Immature natural killer cell (primary cell): ENCODE data around the gene NOC4L. TPM values are rescaled to one million over a fixed set of nuclear protein-coding genes. Genes with fewer than 3 reads are reported as not detected.
A peak's percentile ranks its signal among the peaks of the same experiment; 100 is the strongest.

Experiments used
- DNase-seq, 3 donors: peaks; one replicate each; pipeline ENCODE4 v3.0.0; 2022; ENCODE audit warnings: mixed read lengths in 1 of 3
- H3K27ac Mint-ChIP-seq, 6 donors: one replicate each; pipeline ENCODE4 v1.8.0; 2020; ENCODE audit warnings: mixed read lengths in 6 of 6, mild to moderate bottlenecking in 5 of 6, inconsistent platforms in 4 of 6, moderate library complexity in 3 of 6
- H3K27me3 Mint-ChIP-seq, 3 donors: one replicate each; pipeline ENCODE4 v1.8.0; 2020 to 2021; ENCODE audit warnings: low read depth in 3 of 3, mild to moderate bottlenecking in 3 of 3, mixed read lengths in 3 of 3, moderate library complexity in 3 of 3, inconsistent platforms in 1 of 3
- H3K36me3 Mint-ChIP-seq, 3 donors: one replicate each; pipeline ENCODE4 v1.8.0; 2020; ENCODE audit warnings: mixed read lengths in 3 of 3, inconsistent platforms in 2 of 3, mild to moderate bottlenecking in 2 of 3
- H3K4me1 Mint-ChIP-seq, 2 donors: one replicate each; pipeline ENCODE4 v1.8.0; 2020; ENCODE audit warnings: inconsistent platforms in 2 of 2, mild to moderate bottlenecking in 2 of 2, mixed read lengths in 2 of 2, moderate library complexity in 1 of 2
- H3K4me3 Mint-ChIP-seq, 5 donors: one replicate each; pipeline ENCODE4 v1.8.0; 2020; ENCODE audit warnings: mild to moderate bottlenecking in 5 of 5, mixed read lengths in 5 of 5, inconsistent platforms in 3 of 5, moderate library complexity in 3 of 5
- H3K9me3 Mint-ChIP-seq, 6 donors: one replicate each; pipeline ENCODE4 v1.8.0; 2020; ENCODE audit warnings: mild to moderate bottlenecking in 6 of 6, mixed read lengths in 6 of 6, inconsistent platforms in 4 of 6, moderate library complexity in 3 of 6
- polyA plus RNA-seq, 3 donors: library from polyadenylated mRNA; unstranded; fragments of 300-500 nt; fragmentation: Illumina TruSeq; gene quantifications; one replicate each; pipeline ENCODE4 v1.2.3, GENCODE V29; 2021

Gene NOC4L
- polyA plus RNA-seq, 3 donors from 2014 or later: 16.4 to 28.5 (median 17.2) TPM

DNA sequence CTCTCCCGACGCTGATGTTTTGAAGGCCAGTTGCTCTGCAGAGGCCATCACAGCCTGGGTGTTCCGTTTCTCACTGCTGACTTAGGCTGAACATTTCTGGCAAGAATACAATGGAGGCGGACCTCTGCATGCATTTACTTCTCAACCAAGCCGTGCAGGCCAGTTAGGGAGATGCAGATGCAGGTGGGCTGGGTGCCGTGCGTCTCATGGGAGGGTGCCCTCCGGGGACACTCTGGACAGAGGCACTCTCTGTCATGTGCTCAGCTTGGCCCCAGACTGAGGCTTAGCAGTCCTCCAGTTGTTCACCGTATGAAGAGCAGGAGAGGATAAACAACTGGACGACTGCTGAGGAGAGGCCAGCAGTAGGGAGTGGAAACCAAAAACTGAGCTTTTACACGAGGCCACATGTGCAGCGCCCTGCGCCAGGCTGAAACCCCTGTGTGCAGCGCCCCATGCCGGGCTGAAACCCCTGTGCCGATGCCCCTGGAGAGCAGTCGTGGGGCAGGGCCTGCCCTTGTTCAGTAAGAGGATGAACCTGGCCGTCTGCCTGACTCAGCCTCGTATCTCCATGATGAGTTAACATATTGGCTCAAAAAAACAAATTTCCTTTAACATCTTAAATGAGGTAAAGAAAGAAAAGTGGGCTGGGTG, 32.5 kb upstream of the NOC4L start:
- H3K27me3 Mint-ChIP-seq: peaks cover 0 to 3% (median 2%) of the 10 kb centered on the region in 3 donors
- peaks cover 8 to 35% (median 16%) of the 10 kb centered on the region in 3 donors for H3K36me3 Mint-ChIP-seq
- H3K4me3 Mint-ChIP-seq: no peak overlapping the region
- peaks cover 13 to 21% of the 10 kb centered on the region in 2 donors for H3K4me1 Mint-ChIP-seq
- no peak for DNase-seq
- no peak overlapping the region for H3K27ac Mint-ChIP-seq
- H3K9me3 Mint-ChIP-seq: no peaks in the 10 kb centered on the region

DNA sequence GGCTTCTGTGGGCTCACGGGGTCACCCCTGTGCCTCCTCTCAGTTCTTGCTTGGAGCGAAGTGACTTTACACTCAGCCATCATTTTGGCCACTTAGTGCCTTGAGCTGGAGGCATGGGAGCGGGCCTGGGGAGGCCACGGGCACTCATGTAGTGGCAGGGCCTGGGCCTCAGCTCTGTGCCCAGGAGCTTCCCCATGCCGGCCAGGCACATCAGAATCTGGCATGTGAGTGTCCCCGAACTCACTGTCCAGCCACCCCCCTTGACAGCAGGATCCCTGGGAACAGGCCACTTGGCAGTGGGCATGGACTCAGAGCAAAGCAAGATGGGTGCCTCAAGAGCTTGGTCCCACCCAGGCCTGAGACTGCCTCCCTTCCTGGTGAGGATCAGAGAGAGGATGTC, 29.6 kb upstream of the NOC4L start:
- DNase-seq: no peak
- H3K4me3 Mint-ChIP-seq: peak overlapping the region in 1 of 5 donors; percentile 15
- peaks cover 0 to 3% (median 2%) of the 10 kb centered on the region in 3 donors for H3K27me3 Mint-ChIP-seq
- H3K27ac Mint-ChIP-seq: peak overlapping the region in 3 of 6 donors; percentile 17 to 79 (median 38)
- H3K4me1 Mint-ChIP-seq: peaks cover 13 to 21% of the 10 kb centered on the region in 2 donors
- H3K9me3 Mint-ChIP-seq: no peaks in the 10 kb centered on the region
- peaks cover 8 to 20% (median 9%) of the 10 kb centered on the region in 3 donors for H3K36me3 Mint-ChIP-seq

DNA sequence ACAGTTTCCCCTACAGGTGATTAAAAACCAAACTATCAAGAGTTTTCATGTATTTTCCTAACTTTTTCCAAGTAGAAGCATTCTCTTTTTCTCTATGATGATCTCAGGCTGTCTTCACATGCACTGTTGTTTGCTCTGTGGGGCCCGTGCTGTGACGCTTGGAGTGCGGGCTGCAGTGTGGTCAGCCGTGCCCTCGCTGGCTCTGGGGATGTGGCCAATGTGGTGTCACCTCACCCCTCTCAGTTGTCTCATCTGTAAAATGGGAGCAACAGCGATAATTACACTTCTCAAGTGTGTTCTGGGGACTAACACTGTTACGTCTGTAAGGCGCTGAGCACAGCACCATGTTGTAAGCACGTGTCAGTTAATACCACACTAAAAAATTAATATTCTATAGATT, 28.8 kb upstream of the NOC4L start:
- no peaks in the 10 kb centered on the region for H3K9me3 Mint-ChIP-seq

DNA sequence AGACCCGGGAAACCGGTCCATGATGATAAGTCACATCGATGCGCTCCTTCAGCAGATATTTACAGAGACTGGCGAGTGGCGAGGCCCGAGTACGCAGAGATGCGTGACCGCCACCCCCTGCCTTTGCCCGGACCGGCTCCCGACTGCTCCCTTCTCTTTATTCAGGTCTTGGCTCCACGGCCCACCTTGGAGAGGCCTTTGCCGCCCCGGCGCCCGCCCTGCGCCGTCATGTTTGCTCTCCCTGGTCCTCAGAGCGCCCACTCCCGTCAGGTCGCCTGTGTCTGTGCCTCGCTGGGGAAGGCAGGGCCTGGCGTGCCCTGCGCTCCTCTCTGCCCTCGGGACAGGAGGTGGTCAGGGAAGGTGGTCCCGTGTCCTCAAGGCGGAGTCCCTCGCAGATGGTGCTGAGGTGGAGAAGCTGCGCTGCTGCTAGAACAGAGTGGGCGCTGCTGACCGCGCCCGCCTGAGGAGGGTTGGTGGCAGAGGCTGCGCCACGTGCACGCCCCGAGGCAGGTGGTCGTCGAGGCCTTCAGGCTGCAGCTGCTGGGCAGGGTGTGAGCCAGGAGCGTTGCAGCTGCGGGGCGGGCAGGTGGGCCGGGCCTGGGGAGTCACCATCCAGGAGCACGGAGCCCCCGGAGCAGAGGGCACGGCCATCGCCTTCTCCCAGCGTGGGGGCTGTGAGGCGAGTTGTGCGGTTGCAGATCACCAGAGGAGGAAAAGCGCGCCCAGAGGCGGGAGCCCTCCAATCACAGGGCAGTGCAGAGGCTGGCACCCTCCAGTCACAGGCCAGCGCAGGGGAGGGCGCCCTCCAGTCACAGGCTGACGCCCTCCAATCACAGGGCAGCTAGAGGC, 27.3 kb upstream of the NOC4L start:
- no peak overlapping the region for H3K4me3 Mint-ChIP-seq
- no peaks in the 10 kb centered on the region for H3K9me3 Mint-ChIP-seq
- peaks cover 0 to 9% (median 4%) of the 10 kb centered on the region in 3 donors for H3K36me3 Mint-ChIP-seq
- peaks cover 13 to 21% of the 10 kb centered on the region in 2 donors for H3K4me1 Mint-ChIP-seq
- H3K27me3 Mint-ChIP-seq: peaks cover 0 to 3% (median 2%) of the 10 kb centered on the region in 3 donors
- peak overlapping the region in 1 of 6 donors; percentile 20 for H3K27ac Mint-ChIP-seq
- DNase-seq: no peak

More for the DNA sequence above, 28.8 kb upstream of the NOC4L start:
- Mint-ChIP-seq H3K36me3 (peaks cover 4 to 14% (median 9%) of the 10 kb centered on the region in 3 donors), H3K27ac (peak overlapping the region in 4 of 6 donors; percentile 38 to 79 (median 60)), H3K27me3 (peaks cover 0 to 3% (median 2%) of the 10 kb centered on the region in 3 donors), H3K4me3 (peak overlapping the region in 2 of 5 donors; percentile 38 to 50), H3K4me1 (peaks cover 13 to 21% of the 10 kb centered on the region in 2 donors)
- peak; percentile 38 to 58 (median 53) for DNase-seq

DNA sequence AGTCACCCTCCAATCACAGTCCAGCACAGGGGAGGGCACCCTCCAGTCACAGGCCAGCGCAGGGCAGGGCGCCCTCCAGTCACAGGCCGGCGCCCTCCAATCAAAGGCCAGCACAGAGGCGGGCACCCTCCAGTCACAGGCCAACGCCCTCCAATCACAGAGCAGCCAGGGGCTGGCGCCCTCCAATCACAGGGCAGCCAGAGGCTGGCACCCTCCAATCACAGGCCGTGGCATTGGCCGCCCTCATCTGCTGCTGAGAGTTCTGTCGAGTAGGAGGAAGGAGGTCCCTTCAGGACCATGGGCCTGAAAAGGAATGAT, 26.7 kb upstream of the NOC4L start:
- Mint-ChIP-seq H3K36me3 (peaks cover 0 to 9% (median 4%) of the 10 kb centered on the region in 3 donors), H3K27ac (no peak overlapping the region), H3K4me3 (no peak overlapping the region), H3K27me3 (peaks cover 0 to 3% (median 2%) of the 10 kb centered on the region in 3 donors), H3K9me3 (no peaks in the 10 kb centered on the region), H3K4me1 (peaks cover 13 to 21% of the 10 kb centered on the region in 2 donors)
- DNase-seq: no peak

DNA sequence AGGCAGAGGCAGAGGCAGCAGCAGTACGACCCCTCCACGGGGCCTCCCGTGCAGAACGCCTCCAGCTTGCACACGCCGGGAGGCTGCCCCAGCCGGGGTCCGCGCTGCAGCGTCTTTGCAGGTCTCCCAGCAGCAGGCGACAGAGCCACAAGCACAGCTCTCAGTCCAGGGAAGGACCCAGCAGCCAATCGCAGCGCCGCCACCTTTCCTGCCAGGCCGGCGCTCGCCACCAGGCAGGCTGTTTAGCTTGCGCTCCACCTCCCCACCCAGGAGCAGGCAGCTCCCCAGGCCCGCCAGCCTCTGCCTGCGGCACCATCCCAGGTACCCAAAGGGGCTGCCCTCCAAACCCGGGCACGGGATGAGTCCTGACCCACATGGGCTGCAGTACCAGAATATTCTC, 25.4 kb upstream of the NOC4L start:
- H3K4me1 Mint-ChIP-seq: peaks cover 13 to 21% of the 10 kb centered on the region in 2 donors
- peaks cover 0 to 3% (median 2%) of the 10 kb centered on the region in 3 donors for H3K27me3 Mint-ChIP-seq
- peaks cover under 1 to 10% (median 9%) of the 10 kb centered on the region in 3 donors for H3K36me3 Mint-ChIP-seq
- no peaks in the 10 kb centered on the region for H3K9me3 Mint-ChIP-seq
- no peak overlapping the region for H3K4me3 Mint-ChIP-seq
- no peak for DNase-seq
- H3K27ac Mint-ChIP-seq: no peak overlapping the region

DNA sequence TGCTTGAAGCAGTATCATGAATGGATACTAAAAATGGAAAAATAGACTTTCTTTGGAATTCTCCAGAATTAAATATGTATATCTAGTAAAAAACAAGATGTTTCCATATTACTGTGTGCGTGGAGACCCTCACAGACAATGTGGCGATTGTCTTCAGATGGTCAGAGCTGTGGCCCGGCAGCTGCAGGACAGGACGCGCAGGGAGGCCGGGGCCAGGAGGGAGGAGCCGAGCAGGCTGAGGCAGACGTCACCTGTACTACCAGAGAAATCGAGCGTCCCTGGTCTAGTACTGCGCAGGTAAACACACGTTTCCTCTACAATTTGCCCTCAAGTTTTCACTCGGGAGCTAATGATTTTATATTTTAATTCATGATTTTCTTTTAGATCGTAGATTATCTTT, 23.0 kb upstream of the NOC4L start:
- peaks cover 3 to 13% of the 10 kb centered on the region in 2 donors for H3K4me1 Mint-ChIP-seq
- peaks cover 5 to 25% (median 22%) of the 10 kb centered on the region in 3 donors for H3K36me3 Mint-ChIP-seq
- no peaks in the 10 kb centered on the region for H3K9me3 Mint-ChIP-seq
- peaks cover 0 to 5% (median 0%) of the 10 kb centered on the region in 3 donors for H3K27me3 Mint-ChIP-seq
- H3K4me3 Mint-ChIP-seq: no peak overlapping the region
- DNase-seq: no peak
- no peak overlapping the region for H3K27ac Mint-ChIP-seq

DNA sequence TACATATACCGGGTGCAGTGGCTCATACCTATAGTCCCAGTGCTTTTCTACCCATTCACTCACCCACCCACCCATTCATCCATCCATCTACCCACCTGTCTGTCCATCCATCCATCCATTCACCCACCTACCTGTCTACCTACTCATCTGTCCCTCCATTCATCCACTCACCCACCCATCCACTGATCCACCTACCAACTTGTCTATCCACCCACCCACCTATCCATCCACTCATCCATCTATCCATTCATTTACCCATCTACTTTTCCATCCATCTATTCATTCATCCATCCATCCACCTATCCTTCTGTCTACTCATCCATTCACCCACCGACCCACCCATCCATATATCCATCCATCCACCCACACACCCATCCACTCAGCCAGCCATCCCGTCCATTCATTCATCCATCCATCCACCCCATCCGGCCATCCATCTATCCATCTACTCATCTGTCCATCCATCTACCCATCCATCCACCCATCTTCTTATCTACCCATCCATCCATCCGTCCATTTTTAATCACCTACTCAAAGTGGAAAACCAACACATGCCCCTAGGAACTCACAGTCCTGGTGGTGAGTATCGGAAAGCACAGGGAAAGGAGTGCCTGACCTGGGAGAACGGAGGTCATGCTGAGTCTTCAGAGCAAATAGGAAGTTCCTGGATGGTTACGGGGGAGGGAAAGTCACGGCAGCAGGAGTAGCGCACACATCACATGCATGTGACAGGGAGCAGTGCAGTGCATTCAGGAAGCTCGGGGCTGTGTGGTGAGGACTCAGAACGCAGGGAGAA, 20.1 kb upstream of the NOC4L start:
- peaks cover 0 to 18% of the 10 kb centered on the region in 2 donors for H3K4me1 Mint-ChIP-seq
- H3K27ac Mint-ChIP-seq: peak overlapping the region in 2 of 6 donors; percentile 10 to 11
- no peak overlapping the region for H3K4me3 Mint-ChIP-seq
- H3K36me3 Mint-ChIP-seq: peaks cover 5 to 43% (median 36%) of the 10 kb centered on the region in 3 donors
- DNase-seq: no peak
- peaks cover 0 to 4% (median 0%) of the 10 kb centered on the region in 6 donors for H3K9me3 Mint-ChIP-seq
- H3K27me3 Mint-ChIP-seq: peaks cover 0 to 5% (median 0%) of the 10 kb centered on the region in 3 donors

DNA sequence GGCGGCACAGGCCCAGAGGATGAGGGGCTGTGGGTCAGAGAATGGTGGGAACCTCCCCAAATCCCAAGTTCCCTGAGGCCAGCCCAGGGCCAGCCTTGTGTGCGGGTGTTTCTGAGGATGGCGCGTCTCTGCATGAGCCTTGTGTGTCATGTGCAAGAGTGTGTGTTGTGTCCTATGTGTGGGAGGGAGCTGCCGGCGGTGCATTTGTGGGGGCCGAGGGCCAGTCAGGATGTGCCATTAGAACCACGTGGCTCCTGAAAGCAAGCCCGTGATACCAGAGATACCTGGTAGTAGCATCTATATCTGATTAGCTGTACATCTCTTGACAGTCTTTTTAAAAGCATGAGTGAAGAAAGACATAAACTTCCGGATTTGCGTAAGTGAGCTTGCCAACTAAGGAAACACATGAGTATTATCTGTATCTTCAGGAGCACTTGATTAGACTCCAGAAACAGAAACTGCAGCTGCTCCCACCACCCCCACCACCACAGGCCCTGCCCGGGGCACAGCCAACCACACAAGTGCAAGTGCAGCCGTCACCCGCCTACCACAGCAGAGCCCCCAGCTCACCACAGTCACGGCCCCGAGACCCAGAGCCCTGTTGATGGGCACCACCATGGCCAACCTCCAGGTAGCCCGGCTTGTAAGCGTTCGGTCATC, 19.4 kb upstream of the NOC4L start:
- Mint-ChIP-seq H3K36me3 (peaks cover 5 to 45% (median 36%) of the 10 kb centered on the region in 3 donors), H3K9me3 (peaks cover 0 to 4% (median 0%) of the 10 kb centered on the region in 6 donors), H3K27ac (peak overlapping the region in 2 of 6 donors; percentile 20 to 55)

DNA sequence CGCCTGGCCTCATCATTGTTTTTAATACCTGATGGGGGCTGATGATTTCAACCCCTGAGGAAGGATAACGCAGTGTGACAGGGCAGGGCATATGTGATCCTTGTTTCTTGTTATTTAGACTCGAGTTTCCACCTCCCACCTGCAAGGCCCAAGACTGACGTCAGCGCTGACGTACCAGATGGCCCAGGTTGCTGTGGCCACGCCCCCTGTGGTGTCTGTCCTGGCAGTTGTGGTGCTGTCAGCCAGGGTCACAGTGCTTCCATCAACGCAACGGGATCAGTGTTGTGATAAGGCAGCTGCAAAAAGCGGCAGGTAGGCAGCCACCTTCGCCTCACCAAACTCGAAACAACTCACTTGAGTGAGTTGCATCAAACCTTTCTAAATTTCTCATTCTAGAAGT, 18.5 kb upstream of the NOC4L start:
- peaks cover 0 to 21% of the 10 kb centered on the region in 2 donors for H3K4me1 Mint-ChIP-seq
- H3K36me3 Mint-ChIP-seq: peaks cover 5 to 45% (median 36%) of the 10 kb centered on the region in 3 donors
- peaks cover 0 to 5% (median 0%) of the 10 kb centered on the region in 3 donors for H3K27me3 Mint-ChIP-seq

More for the DNA sequence above, 19.4 kb upstream of the NOC4L start:
- peaks cover 0 to 5% (median 0%) of the 10 kb centered on the region in 3 donors for H3K27me3 Mint-ChIP-seq
- peaks cover 0 to 21% of the 10 kb centered on the region in 2 donors for H3K4me1 Mint-ChIP-seq
- peak overlapping the region in 1 of 5 donors; percentile 70 for H3K4me3 Mint-ChIP-seq
- peak; percentile 40 to 50 (median 46) for DNase-seq

DNA sequence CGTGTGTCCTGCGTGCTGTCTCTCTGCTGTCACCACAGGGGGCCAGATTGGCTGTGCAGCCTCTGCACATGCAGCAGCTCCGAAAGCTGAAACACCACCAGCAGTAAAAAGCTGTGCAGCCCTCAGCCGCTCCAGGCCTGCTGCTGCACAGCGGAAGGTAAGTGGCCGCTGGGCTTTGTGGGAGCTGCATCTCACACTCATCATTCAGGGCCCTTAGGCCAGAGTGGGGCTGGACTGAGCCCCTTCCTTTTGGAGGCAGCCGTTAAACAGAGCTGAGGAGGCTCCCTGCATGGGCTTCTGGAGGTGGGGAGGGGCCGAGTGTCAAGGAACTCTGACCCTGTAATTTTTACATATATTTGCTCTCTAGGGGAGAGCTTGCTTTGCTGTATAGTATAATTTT, 17.2 kb upstream of the NOC4L start:
- H3K4me1 Mint-ChIP-seq: peaks cover 0 to 21% of the 10 kb centered on the region in 2 donors
- DNase-seq: no peak
- no peak overlapping the region for H3K27ac Mint-ChIP-seq
- peaks cover 0 to 4% (median 0%) of the 10 kb centered on the region in 6 donors for H3K9me3 Mint-ChIP-seq
- H3K4me3 Mint-ChIP-seq: no peak overlapping the region
- peaks cover 0 to 5% (median 0%) of the 10 kb centered on the region in 3 donors for H3K27me3 Mint-ChIP-seq
- peaks cover 5 to 45% (median 36%) of the 10 kb centered on the region in 3 donors for H3K36me3 Mint-ChIP-seq

More for the DNA sequence above, 18.5 kb upstream of the NOC4L start:
- DNase-seq: no peak
- H3K4me3 Mint-ChIP-seq: no peak overlapping the region
- no peak overlapping the region for H3K27ac Mint-ChIP-seq
- peaks cover 0 to 4% (median 0%) of the 10 kb centered on the region in 6 donors for H3K9me3 Mint-ChIP-seq

DNA sequence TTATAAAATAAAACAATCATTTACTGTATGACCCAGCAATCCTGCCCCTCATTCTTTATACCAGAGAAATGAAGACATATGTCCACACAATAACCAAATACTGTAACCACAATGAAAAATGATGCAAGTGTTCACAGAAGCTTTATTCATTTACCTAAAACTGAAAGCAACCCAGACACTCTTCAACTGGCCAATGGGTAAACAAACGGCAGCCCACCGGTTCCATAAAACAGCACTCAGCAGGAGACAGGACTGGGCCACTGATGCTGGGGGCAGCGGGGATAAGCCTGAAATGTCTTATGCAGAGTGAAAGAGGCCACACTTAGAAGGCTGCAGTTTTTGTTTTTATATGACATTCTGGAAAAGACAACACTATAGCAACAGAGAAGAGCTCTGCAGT, 15.2 kb upstream of the NOC4L start:
- Mint-ChIP-seq H3K4me1 (peaks cover 0 to 21% of the 10 kb centered on the region in 2 donors), H3K27ac (peak overlapping the region in 3 of 6 donors; percentile 13 to 35 (median 25))

More for the DNA sequence above, 15.2 kb upstream of the NOC4L start:
- Mint-ChIP-seq H3K9me3 (peaks cover 0 to 4% (median 0%) of the 10 kb centered on the region in 6 donors), H3K4me3 (no peak overlapping the region), H3K36me3 (peaks cover 3 to 37% (median 30%) of the 10 kb centered on the region in 3 donors), H3K27me3 (peaks cover 0 to 4% (median 2%) of the 10 kb centered on the region in 3 donors)
- no peak for DNase-seq
